ENCODE results near the gene KCTD6. TPM values are rescaled to one million over a fixed set of nuclear protein-coding genes. Genes with fewer than 3 reads are reported as not detected.

The KCTD6 gene
- total and polyA plus RNA-seq, 12 donors = 7.2 to 19.9 (median 11.7) TPM

DNA sequence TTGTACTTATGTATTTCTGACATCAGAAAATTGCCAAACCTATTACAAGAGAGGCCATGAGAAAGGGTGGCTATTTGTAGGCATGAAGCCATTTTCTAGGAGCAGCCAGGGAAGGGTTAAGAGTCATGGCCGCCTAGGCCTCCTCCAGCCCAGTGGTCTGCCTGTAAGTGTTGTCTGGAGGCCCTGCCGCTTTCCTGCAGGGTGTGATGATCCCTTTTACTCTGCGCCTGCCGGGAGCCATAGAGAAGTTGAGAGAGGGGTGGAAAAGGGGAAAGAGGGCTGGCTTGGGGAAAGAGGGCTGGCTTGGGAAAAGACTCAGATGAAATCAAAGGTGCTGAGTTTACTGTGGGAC lies 29.1 kb upstream of the KCTD6 start:
- Histone ChIP-seq H3K4me3 (peak overlapping the region in 1 of 4 donors; percentile 36), H3K4me1 (replicated peaks in 1 of 2) (no peaks in the 10 kb centered on the region), H3K27ac (no peak overlapping the region), H3K36me3 (replicated peaks in 1 of 2) (no peaks in the 10 kb centered on the region), H3K27me3 (no peaks in the 10 kb centered on the region), H3K9me3 (replicated peaks in 1 of 3) (no peaks in the 10 kb centered on the region)
- DNase-seq = no peak
- intact Hi-C loops (cut with DNase I) = loop anchor here (10.0 kb wide), 1 partner anchor 72 kb away; the partner anchor contains the start of gene ACOX2 (in 2 of the 2)
- TF ChIP-seq, protein P1, sequence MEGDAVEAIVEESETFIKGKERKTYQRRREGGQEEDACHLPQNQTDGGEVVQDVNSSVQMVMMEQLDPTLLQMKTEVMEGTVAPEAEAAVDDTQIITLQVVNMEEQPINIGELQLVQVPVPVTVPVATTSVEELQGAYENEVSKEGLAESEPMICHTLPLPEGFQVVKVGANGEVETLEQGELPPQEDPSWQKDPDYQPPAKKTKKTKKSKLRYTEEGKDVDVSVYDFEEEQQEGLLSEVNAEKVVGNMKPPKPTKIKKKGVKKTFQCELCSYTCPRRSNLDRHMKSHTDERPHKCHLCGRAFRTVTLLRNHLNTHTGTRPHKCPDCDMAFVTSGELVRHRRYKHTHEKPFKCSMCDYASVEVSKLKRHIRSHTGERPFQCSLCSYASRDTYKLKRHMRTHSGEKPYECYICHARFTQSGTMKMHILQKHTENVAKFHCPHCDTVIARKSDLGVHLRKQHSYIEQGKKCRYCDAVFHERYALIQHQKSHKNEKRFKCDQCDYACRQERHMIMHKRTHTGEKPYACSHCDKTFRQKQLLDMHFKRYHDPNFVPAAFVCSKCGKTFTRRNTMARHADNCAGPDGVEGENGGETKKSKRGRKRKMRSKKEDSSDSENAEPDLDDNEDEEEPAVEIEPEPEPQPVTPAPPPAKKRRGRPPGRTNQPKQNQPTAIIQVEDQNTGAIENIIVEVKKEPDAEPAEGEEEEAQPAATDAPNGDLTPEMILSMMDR (IDR thresholded peaks at IDR 0.05) = no peak
- no peak for TF ChIP-seq POLR2A (IDR thresholded peaks at IDR 0.05)
- WGBS, 4 donors = 73 to 81% (median 76%) methylated on average over 4 of the region's 4 CpGs

DNA sequence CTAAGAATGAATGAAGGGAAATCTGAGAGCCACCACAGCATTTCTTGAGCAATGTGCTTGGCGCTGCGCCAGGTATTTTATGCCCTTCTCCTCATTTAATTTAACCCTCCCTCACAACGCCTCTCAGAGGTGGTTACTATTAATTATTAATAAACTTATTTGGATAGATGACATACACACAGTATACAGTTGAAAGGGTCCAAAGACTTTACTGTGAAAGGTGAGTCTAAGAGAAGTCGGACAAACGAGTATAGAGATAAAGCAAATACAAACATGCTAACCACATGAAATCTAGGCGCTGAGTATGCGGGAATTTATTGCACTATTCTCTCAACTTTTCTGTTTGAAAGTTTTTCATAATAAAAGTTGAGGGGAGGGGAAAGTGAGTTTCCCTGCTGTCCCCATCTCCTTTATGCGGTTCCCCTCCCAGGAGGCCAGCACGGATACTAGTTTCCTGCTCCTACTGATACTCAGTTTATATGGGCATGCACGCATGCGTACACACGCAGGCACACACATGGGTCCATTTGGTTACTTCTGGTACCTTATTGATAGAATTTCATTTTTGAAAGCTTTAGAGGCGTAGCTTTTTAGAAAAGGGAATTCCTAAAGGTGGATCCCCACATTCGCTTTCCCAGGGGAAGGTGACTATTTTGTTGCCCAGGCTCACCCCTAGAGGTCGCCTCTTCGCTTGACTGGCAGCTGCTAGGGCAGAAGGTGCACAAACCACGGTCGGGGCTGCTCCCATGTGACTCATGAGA lies 28.5 kb upstream of the KCTD6 start:
- Histone ChIP-seq H3K4me1 (replicated peaks in 1 of 2) (no peaks in the 10 kb centered on the region), H3K4me3 (peak overlapping the region in 2 of 4 donors; percentile 10 to 36), H3K27ac (no peak overlapping the region), H3K27me3 (no peaks in the 10 kb centered on the region), H3K9me3 (replicated peaks in 1 of 3) (no peaks in the 10 kb centered on the region), H3K36me3 (replicated peaks in 1 of 2) (no peaks in the 10 kb centered on the region)
- WGBS, 4 donors = 25 to 33% (median 27%) methylated on average over 18 of the region's 18 CpGs
- peak; percentile 71 to 89 (median 86) for DNase-seq
- no peak for TF ChIP-seq POLR2A (IDR thresholded peaks at IDR 0.05)
- TF ChIP-seq, protein P1 (IDR thresholded peaks at IDR 0.05) = peak; percentile 63 to 78 (median 70)
- intact Hi-C loops (cut with DNase I) = loop anchor here (10.0 kb wide), 1 partner anchor 71 kb away; the partner anchor contains the start of gene ACOX2 (in 2 of the 2)

DNA sequence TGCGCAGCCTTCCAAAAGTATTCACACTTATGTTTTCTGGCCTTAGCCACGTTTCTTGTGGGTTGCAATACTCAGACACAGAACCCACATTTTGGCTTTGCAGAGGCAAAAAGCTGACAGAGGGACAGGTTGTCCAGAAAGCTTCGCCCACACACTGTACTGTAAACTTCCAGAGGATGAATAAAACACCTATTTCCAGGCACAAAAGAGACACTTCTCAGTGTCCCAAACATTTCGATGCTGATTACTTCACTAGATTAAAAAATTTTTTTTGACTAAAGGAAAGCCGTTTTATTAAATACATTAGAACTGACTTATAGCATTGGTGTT lies 28.0 kb upstream of the KCTD6 start:
- H3K9me3 ChIP-seq (replicated peaks in 1 of 3) = no peaks in the 10 kb centered on the region
- no peaks in the 10 kb centered on the region for H3K27me3 ChIP-seq
- no peak overlapping the region for H3K27ac ChIP-seq
- DNase-seq = no peak
- 33 to 38% (median 35%) methylated on average over 5 of the region's 5 CpGs for WGBS, 4 donors
- TF ChIP-seq POLR2A (IDR thresholded peaks at IDR 0.05) = no peak
- TF ChIP-seq, protein P1 (IDR thresholded peaks at IDR 0.05) = no peak
- peak overlapping the region in 1 of 4 donors; percentile 36 for H3K4me3 ChIP-seq
- H3K4me1 ChIP-seq (replicated peaks in 1 of 2) = no peaks in the 10 kb centered on the region
- intact Hi-C loops (cut with DNase I) = loop anchor here (10.0 kb wide), 1 partner anchor 71 kb away; the partner anchor contains the start of gene ACOX2 (in 2 of the 2)
- no peaks in the 10 kb centered on the region for H3K36me3 ChIP-seq (replicated peaks in 1 of 2)

DNA sequence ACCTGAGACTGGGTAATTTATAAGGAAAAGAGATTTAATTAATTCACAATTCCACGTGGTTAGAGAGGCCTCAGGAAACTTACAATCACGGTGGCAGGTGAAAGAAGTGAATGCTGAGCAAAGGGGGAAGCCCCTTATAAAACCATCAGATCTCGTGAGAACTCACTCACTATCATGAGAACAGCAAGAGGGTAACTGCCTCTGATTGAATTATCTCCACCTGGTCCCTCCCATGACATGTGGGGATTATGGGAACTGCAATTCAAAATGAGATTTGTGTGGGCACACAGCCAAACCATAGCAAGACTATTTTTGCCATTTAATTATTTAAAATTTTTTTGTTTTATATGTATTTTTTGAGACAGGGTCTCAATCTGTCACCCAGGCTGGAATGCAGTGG lies 27.0 kb upstream of the KCTD6 start:
- intact Hi-C loops (cut with DNase I) = loop anchor here (10.0 kb wide), 1 partner anchor 70 kb away; the partner anchor contains the start of gene ACOX2 (in 2 of the 2)
- H3K4me3 ChIP-seq = no peak overlapping the region
- no peaks in the 10 kb centered on the region for H3K36me3 ChIP-seq (replicated peaks in 1 of 2)
- no peak for TF ChIP-seq POLR2A (IDR thresholded peaks at IDR 0.05)
- TF ChIP-seq, protein P1 (IDR thresholded peaks at IDR 0.05) = no peak
- 62 to 87% (median 73%) methylated on average over 3 of the region's 3 CpGs for WGBS, 4 donors
- no peaks in the 10 kb centered on the region for H3K4me1 ChIP-seq (replicated peaks in 1 of 2)
- DNase-seq = no peak
- H3K27ac ChIP-seq = no peak overlapping the region
- no peaks in the 10 kb centered on the region for H3K27me3 ChIP-seq
- H3K9me3 ChIP-seq (replicated peaks in 1 of 3) = no peaks in the 10 kb centered on the region
